Measurements from ENCODE around the gene SDCCAG8. TPM values are rescaled to one million over a fixed set of nuclear protein-coding genes. Genes with fewer than 3 reads are reported as not detected.

Gene SDCCAG8
- total RNA-seq, 1 donor from 2014 or later: 31.6 TPM

- Mint-ChIP-seq H3K4me3 (ENCODE audit: low read depth) (no peak overlapping the region), H3K4me1 (ENCODE audit: low read depth) (peaks cover 10% of the 10 kb centered on the region), H3K27ac (no peak overlapping the region), H3K9me3 (ENCODE audit: low read depth) (no peaks in the 10 kb centered on the region), H3K36me3 (ENCODE audit: insufficient read depth) (peaks cover 9% of the 10 kb centered on the region), H3K27me3 (no peaks in the 10 kb centered on the region)
- no peak for DNase-seq (ENCODE audit: low spot score, unreplicated experiment)
- TF ChIP-seq, protein P1, sequence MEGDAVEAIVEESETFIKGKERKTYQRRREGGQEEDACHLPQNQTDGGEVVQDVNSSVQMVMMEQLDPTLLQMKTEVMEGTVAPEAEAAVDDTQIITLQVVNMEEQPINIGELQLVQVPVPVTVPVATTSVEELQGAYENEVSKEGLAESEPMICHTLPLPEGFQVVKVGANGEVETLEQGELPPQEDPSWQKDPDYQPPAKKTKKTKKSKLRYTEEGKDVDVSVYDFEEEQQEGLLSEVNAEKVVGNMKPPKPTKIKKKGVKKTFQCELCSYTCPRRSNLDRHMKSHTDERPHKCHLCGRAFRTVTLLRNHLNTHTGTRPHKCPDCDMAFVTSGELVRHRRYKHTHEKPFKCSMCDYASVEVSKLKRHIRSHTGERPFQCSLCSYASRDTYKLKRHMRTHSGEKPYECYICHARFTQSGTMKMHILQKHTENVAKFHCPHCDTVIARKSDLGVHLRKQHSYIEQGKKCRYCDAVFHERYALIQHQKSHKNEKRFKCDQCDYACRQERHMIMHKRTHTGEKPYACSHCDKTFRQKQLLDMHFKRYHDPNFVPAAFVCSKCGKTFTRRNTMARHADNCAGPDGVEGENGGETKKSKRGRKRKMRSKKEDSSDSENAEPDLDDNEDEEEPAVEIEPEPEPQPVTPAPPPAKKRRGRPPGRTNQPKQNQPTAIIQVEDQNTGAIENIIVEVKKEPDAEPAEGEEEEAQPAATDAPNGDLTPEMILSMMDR (IDR thresholded peaks at IDR 0.05; ENCODE audit: unreplicated experiment): no peak
Observed at GRCh38 chr1:243341074-243341473, 85.2 kb downstream of the SDCCAG8 start.

DNA sequence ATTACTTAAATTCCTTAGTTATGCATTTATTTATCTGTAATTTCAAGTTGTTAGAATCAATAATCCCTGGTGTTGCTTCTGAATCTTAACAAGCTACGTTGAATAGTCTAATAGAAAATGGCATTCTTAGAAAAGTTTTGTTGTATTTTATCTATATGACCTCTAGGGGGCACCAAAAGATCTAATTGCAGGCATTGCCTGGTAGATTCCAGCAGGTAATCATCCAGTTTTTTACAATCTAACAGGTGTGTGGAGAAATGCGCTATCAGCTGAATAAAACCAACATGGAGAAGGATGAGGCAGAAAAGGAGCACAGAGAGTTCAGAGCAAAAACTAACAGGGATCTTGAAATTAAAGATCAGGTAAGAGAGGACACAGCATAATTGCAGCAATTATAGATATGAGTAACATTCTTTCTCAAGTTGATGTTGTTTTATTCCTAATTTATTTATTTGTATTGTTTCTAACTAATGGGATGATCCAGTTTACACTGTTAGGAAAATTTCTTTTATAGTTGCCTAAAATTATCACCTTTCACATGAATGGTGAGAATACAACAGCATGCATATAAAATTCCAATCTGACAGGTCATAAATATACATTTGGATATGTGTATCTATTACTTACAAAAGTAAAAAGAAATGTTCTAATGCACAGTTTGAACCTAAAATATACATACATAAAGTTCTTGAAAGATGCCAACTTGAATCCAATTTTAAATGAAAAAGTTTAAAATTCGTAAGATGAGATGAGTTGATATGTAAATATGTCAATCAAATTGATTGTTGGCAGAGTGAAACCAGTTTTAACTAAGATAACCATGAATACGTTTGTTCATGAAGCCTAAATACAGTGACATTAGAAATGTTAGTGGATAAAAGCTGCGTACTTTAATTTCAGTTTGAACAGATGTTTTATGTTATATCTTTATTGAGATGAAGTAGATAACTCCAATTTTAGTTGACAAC lies 88.4 kb downstream of the SDCCAG8 start:
- H3K27me3 Mint-ChIP-seq: no peaks in the 10 kb centered on the region
- peaks cover 8% of the 10 kb centered on the region for H3K4me1 Mint-ChIP-seq (ENCODE audit: low read depth)
- no peaks in the 10 kb centered on the region for H3K9me3 Mint-ChIP-seq (ENCODE audit: low read depth)
- no peak overlapping the region for H3K4me3 Mint-ChIP-seq (ENCODE audit: low read depth)
- DNase-seq (ENCODE audit: low spot score, unreplicated experiment): no peak
- TF ChIP-seq, protein P1 (IDR thresholded peaks at IDR 0.05; ENCODE audit: unreplicated experiment): peak; percentile 78
- H3K27ac Mint-ChIP-seq: no peak overlapping the region
- peaks cover 14% of the 10 kb centered on the region for H3K36me3 Mint-ChIP-seq (ENCODE audit: insufficient read depth)

DNA sequence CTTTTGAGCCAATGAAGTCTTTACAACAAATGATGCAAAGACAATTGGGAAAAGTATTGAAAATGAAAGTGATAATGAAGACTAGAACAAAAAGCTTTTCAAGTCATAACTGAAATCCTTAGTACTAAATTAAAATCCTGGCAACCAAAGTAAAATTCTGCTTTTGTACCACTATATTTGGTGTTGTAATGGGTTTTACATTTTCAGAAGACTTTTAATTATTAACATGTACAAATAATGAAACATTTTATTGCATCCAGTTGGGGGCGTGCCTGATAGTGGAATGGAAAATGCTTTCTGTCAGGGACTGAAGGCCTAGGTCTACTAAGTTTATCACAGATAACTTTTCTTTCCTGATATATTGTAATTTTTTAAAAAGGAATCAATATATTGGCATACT lies 89.4 kb downstream of the SDCCAG8 start:
- no peak overlapping the region for H3K27ac Mint-ChIP-seq
- no peaks in the 10 kb centered on the region for H3K9me3 Mint-ChIP-seq (ENCODE audit: low read depth)
- H3K4me1 Mint-ChIP-seq (ENCODE audit: low read depth): peaks cover 8% of the 10 kb centered on the region
- H3K4me3 Mint-ChIP-seq (ENCODE audit: low read depth): no peak overlapping the region
- DNase-seq (ENCODE audit: low spot score, unreplicated experiment): no peak
- TF ChIP-seq, protein P1 (IDR thresholded peaks at IDR 0.05; ENCODE audit: unreplicated experiment): no peak
- no peaks in the 10 kb centered on the region for H3K27me3 Mint-ChIP-seq
- peaks cover 17% of the 10 kb centered on the region for H3K36me3 Mint-ChIP-seq (ENCODE audit: insufficient read depth)

GRCh38 chr1:243346016-243346415 lies 90.2 kb downstream of the SDCCAG8 start:
- TF ChIP-seq, protein P1 (IDR thresholded peaks at IDR 0.05; ENCODE audit: unreplicated experiment): no peak
- H3K9me3 Mint-ChIP-seq (ENCODE audit: low read depth): no peaks in the 10 kb centered on the region
- H3K4me3 Mint-ChIP-seq (ENCODE audit: low read depth): no peak overlapping the region
- H3K4me1 Mint-ChIP-seq (ENCODE audit: low read depth): peaks cover 6% of the 10 kb centered on the region
- peaks cover 17% of the 10 kb centered on the region for H3K36me3 Mint-ChIP-seq (ENCODE audit: insufficient read depth)
- H3K27ac Mint-ChIP-seq: peak overlapping the region; percentile 9
- no peak for DNase-seq (ENCODE audit: low spot score, unreplicated experiment)
- H3K27me3 Mint-ChIP-seq: no peaks in the 10 kb centered on the region

DNA sequence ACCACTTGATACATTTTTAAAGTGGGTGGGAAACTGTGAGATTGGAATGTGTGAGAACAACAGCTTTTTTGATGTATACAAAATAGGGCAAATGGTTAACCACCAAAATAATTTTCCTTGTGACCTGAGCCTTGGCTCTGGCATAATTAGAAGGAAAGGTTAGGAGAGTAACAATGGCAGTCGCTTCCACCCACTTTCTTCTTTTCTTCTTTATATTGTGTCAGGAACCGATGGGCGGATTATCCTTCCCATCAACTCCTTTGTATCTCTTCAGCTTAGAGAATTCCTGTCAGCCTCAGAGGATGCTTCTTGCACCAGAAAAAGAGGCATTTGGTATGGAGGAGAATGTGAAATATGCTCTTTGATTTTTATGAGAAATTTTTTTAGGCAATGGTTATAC lies 90.6 kb downstream of the SDCCAG8 start:
- Mint-ChIP-seq H3K9me3 (ENCODE audit: low read depth) (no peaks in the 10 kb centered on the region), H3K27me3 (no peaks in the 10 kb centered on the region), H3K4me3 (ENCODE audit: low read depth) (no peak overlapping the region), H3K4me1 (ENCODE audit: low read depth) (peaks cover 6% of the 10 kb centered on the region), H3K27ac (no peak overlapping the region), H3K36me3 (ENCODE audit: insufficient read depth) (peaks cover 18% of the 10 kb centered on the region)
- TF ChIP-seq, protein P1 (IDR thresholded peaks at IDR 0.05; ENCODE audit: unreplicated experiment): no peak
- DNase-seq (ENCODE audit: low spot score, unreplicated experiment): no peak
